PFSK-1 (cell line): Measurements from ENCODE around the gene CCDC106.

ENCODE experiments used
- POLR2AphosphoS5 ChIP-seq: IDR thresholded peaks from 2 replicates; pipeline ENCODE4 v1.6.1; 2012; ENCODE audit warnings: low read depth, mild to moderate bottlenecking, control low read depth, low read length, moderate library complexity
- SIN3A ChIP-seq: IDR thresholded peaks from 2 replicates; pipeline ENCODE4 v1.6.1; 2012; ENCODE audit warnings: mild to moderate bottlenecking, low read length, moderate library complexity, borderline replicate concordance; ENCODE audit not compliant: insufficient read depth
- TF ChIP-seq, protein P1 (sequence below), 2 experiments: IDR thresholded peaks; 2 replicates each; pipeline versions ENCODE4 v1.6.1 to v1.8.0; 2011 to 2012; ENCODE audit warnings: low read depth in 2 of 2, low read length in 2 of 2, control low read depth in 1 of 2, inconsistent platforms in 1 of 2, mild to moderate bottlenecking in 1 of 2, moderate library complexity in 1 of 2; ENCODE audit not compliant: insufficient read depth in 1 of 2

DNA sequence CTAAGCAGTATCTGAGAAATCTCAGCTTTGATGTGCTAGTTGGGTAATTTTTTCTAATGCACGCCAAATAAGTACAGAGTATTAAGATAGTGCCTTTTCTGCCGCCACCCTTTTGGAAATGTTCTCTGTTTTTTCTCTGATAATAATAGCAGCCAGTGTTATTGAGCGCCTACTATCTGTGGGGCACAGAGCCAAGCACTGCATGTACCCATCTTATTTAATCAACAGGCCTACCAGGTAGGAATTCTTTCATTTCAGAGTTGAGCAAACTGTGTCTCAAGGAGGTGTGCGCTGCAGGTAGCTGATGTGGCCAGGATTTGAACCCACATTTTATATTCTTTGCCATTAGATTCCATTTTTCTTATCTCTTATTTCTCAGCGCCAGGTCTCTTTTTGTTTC, 28.4 kb downstream of the CCDC106 start:
- TF ChIP-seq POLR2AphosphoS5 (no peak), SIN3A (no peak)
- TF ChIP-seq, protein P1, sequence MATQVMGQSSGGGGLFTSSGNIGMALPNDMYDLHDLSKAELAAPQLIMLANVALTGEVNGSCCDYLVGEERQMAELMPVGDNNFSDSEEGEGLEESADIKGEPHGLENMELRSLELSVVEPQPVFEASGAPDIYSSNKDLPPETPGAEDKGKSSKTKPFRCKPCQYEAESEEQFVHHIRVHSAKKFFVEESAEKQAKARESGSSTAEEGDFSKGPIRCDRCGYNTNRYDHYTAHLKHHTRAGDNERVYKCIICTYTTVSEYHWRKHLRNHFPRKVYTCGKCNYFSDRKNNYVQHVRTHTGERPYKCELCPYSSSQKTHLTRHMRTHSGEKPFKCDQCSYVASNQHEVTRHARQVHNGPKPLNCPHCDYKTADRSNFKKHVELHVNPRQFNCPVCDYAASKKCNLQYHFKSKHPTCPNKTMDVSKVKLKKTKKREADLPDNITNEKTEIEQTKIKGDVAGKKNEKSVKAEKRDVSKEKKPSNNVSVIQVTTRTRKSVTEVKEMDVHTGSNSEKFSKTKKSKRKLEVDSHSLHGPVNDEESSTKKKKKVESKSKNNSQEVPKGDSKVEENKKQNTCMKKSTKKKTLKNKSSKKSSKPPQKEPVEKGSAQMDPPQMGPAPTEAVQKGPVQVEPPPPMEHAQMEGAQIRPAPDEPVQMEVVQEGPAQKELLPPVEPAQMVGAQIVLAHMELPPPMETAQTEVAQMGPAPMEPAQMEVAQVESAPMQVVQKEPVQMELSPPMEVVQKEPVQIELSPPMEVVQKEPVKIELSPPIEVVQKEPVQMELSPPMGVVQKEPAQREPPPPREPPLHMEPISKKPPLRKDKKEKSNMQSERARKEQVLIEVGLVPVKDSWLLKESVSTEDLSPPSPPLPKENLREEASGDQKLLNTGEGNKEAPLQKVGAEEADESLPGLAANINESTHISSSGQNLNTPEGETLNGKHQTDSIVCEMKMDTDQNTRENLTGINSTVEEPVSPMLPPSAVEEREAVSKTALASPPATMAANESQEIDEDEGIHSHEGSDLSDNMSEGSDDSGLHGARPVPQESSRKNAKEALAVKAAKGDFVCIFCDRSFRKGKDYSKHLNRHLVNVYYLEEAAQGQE (IDR thresholded peaks at IDR 0.05; ENCODE audit: insufficient read depth in 1 of 2, low read depth in 2 of 2, low read length in 2 of 2) = no peak
